Activated naive CD4-positive, alpha-beta T cell treated with anti-CD3 and anti-CD28 coated beads, Interleukin-2, amount 50 U/mL, for 72 hours (primary cell): ENCODE results near the gene EIF2B2. TPM values are rescaled to one million over a fixed set of nuclear protein-coding genes. Genes with fewer than 3 reads are reported as not detected.

Source experiments
- ATAC-seq, 2 donors: fragments of 150-1000 bp; cut with Tn5 transposase; 2 replicates each; pipeline ENCODE4 v1.10.0; 2021; ENCODE audit warnings: mild to moderate bottlenecking in 2 of 2, moderate library complexity in 2 of 2
- DNase-seq, 2 donors: peaks; one replicate each; pipeline ENCODE4 v3.0.0; 2021 to 2022; ENCODE audit warnings: low spot score in 2 of 2
- H3K27ac Mint-ChIP-seq, 2 donors: one replicate each; pipeline ENCODE4 v1.8.0; 2022; ENCODE audit warnings: mild to moderate bottlenecking in 2 of 2, mixed read lengths in 2 of 2
- H3K36me3 Mint-ChIP-seq, 2 donors: one replicate each; pipeline ENCODE4 v1.8.0; 2022; ENCODE audit warnings: mixed read lengths in 2 of 2
- H3K9me3 Mint-ChIP-seq, 2 donors: one replicate each; pipeline ENCODE4 v1.8.0; 2022; ENCODE audit warnings: mixed read lengths in 2 of 2
- total RNA-seq, 2 donors: library from RNA; stranded (reverse); gene quantifications; one replicate each; pipeline ENCODE4 v1.2.3, GENCODE V29; 2022

EIF2B2 gene
- total RNA-seq, 2 donors from 2014 or later: 40.1 to 63.7 TPM

DNA sequence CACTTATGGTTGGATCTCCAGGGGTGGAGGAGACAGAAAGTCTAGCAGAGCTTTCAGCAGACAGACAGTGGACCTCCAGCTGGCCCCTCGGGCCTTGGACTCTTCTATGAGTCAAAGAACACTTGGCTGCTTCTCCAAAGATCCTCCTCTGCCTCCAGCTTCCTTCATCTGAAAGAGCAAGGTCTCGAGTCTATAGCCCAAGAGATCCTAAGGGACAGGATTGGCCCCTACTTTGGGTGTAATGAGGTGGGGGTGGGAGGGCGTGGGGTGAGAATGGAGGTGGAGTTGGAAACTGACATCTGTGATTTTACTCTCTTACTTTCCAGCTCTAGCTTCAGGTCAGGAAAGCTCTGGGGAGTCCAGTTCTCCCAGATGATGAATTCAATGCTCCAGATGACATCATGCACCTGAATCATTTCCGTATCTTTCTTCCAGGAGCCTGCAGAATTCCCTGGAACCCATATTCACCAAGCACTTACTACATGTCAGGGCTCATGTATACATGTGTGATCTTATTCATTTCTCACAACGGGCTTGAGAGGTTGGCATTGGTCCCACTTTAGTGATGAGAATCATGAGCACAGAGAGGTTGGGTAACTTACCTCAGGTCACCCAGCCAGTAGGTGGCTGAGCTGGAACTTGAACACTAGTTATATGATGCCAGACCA, 37.1 kb upstream of the EIF2B2 start:
- DNase-seq: no peak
- no peaks in the 10 kb centered on the region for H3K9me3 Mint-ChIP-seq
- no peak for ATAC-seq
- H3K36me3 Mint-ChIP-seq: no peaks in the 10 kb centered on the region
- H3K27ac Mint-ChIP-seq: peak overlapping the region in 1 of 2 donors; percentile 52

DNA sequence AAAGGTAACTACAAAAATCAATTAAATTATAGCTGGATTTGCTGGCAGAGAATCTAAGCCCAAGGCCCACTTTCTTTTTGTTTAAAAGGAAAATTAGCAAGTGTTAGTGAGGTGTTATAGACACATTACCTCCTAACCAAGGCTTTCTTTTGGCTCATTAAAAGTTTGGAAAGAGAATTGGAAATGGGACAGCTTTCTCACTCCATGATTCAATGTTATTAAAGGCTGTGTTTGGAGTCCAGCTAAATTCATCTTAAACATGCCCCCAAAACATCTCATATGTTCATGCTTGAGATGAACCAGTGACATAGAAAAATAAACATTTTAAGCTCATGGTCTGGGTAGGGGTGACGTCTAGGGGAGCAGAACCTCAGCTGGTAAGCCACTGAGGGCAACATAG, 33.9 kb upstream of the EIF2B2 start:
- H3K27ac Mint-ChIP-seq: no peak overlapping the region
- H3K9me3 Mint-ChIP-seq: no peaks in the 10 kb centered on the region
- no peaks in the 10 kb centered on the region for H3K36me3 Mint-ChIP-seq
- no peak for ATAC-seq
- no peak for DNase-seq

DNA sequence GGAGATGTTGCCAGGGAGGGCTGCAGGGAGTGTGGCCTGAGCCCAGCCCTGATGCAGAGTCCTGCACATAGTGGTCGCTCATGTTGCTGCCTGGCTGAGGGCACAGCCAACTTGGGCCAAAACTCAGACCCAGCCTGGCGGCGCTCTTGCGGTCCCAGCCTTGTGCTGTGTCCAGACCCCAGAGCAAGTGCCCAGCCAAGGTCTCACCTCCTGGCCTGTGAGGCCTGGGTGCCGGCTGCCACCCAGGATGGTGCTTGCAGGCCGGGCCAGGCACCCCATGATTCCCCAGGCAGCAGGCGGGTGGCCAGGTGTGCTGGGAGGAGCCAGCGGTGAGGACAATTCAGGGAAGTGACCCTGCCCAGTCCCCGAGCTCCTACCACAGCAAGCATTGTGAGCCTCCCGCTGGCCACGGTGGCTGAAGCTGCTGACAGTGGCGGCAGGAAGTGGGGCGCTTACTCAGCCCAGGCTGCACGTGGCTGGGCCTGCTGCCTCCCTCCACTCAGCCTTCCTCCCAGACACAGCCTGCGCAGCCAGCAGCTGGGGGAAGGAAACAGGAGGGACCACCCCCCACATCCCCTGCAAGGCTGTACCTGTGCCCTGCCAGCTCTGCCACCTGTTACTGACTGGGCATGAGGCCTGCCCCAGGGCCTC, 29.6 kb upstream of the EIF2B2 start:
- Mint-ChIP-seq H3K36me3 (no peaks in the 10 kb centered on the region), H3K9me3 (no peaks in the 10 kb centered on the region), H3K27ac (no peak overlapping the region)
- DNase-seq (peak in 1 of 2 donors; percentile 33), ATAC-seq (peak; percentile 50 to 91)

DNA sequence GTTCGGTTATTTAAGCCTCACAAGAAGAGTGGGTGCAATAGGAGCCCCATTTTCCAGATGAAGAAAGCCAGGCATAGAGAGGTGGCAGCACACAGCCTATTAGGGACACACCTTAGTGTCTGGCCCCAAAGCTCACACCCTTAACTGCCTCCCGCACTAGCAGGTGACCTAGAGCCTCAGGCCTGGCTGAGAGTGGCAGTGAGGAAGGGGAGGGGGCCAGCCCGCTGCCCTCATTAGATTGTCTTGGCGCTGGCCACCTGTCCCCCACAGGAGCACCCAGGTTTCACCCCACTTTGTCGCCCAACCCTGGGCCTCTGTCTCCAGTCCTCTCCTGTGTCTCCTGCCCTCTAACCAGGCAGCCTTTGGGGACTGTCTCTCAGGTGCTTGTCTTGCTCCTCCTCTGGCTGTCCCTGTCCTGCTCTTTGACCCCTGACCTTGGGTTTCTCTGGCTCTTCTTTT, 28.8 kb upstream of the EIF2B2 start:
- DNase-seq (no peak), ATAC-seq (no peak)
- H3K36me3 Mint-ChIP-seq: no peaks in the 10 kb centered on the region
- H3K9me3 Mint-ChIP-seq: no peaks in the 10 kb centered on the region
- peak overlapping the region; percentile 5 to 70 for H3K27ac Mint-ChIP-seq

DNA sequence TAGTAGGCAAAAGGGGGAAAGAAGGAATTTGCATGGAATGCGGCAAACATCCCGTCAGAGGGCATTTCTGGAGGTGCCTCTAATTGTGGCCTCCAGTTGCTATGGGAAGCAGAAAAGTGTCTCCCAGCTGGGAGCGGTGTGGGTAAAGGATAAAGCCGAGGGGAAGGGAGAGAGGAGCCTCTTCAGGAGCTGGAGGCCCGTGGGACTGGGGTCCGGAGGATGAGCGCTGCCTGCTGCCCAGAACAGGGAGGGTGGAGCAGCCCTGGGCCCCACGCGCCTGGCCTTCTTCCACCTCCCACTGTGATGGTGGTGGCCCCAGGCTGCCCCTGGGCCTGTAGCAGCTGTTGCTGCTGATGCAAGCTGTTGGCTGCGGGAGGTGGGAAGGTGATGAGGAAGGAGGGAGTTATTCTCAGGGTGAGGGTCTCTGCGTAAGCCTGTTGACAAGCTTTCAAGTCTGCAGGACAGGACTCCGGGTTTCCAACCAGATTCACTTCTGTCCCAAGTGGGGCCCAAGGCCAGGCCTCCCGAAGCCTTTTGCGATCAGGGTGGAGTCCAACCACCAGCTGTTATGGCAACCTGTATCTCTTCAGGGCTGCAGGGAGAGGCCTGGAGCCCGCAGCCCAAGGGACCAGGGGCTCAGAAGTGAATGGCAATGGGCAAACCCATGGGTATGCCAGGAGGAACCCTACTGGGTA, 28.2 kb upstream of the EIF2B2 start:
- Mint-ChIP-seq H3K36me3 (no peaks in the 10 kb centered on the region), H3K9me3 (no peaks in the 10 kb centered on the region), H3K27ac (peak overlapping the region; percentile 5 to 70)
- ATAC-seq (no peak), DNase-seq (no peak)

DNA sequence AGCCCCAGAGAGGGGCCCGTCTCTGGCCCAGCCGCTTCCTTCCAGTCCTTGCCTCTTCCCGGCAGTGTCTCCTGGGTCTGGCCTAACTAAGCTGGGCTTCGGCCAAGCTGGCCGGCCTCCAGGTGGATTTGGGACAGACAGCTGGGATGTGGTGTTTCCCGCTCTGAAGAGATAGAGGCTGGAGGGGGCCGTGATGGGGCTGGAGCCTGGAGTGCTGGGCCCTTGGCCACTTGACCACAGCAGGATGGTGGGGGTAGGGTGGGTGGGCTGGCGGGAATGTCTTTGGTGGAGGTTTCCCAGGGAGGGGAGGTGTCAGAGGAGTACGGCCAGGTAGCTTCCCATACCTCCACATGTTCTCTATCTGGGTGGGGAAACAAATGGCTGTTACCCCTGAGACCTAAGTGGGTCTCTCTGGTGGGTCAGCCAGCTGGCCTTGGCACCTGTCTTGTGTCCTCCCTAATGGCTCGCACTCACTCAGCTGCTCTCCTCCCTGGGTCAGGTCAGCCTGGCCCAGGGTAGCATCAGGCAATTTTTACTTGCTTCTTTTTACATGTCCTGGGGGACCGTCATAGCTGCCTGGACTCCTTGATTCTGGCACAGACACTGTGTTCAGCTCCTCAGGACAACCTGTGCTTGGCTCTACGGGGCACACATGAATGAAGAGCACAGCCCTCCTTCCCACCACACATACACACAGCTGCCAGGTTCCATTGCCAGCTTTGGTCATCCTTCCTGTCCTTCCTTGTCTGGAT, 27.5 kb upstream of the EIF2B2 start:
- peak overlapping the region in 1 of 2 donors; percentile 21 for H3K27ac Mint-ChIP-seq

DNA sequence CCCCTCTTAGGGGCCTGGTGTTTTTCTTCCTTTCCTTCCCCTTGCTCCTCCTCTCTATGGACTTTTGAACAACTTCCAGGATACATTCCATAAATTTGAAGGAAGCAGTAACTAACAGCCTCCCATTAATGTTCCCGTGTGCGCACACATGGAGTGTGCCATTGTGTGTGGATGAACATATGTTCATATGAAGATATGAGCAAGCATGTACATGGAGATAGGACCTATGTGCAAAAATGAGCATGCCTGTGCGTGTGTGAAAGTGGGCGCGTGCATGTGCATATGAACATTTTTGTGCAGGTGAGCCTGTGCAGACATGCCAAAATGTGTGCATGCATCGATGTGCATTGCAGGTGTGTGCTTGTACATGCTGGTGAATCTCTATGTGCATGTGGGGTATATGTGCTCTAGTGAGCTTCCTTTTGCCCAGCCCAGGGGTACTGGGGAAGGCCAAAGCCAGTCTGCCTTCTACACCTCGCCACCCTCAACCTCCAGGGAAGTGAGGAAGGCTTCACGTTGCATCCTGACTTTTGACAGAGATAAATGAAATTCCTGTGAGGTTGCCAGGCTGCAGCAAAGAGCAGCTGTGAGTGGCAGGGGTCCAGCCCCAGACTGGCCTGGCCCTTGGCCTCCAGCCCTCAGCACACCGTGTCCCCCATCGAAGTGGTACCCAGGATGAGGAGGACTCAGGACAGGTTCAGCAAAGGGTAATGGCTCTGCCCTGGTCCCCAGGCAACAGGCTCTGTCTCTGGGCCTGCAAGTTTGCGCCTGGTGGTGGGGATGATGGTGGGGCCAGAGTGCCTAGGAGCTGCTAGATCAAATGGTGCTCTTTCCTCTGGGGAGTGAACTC, 26.2 kb upstream of the EIF2B2 start:
- no peak for DNase-seq
- Mint-ChIP-seq H3K9me3 (no peaks in the 10 kb centered on the region), H3K36me3 (no peaks in the 10 kb centered on the region), H3K27ac (no peak overlapping the region)
- ATAC-seq: no peak

More for the DNA sequence above, 27.5 kb upstream of the EIF2B2 start:
- Mint-ChIP-seq H3K36me3 (no peaks in the 10 kb centered on the region), H3K9me3 (no peaks in the 10 kb centered on the region)
- DNase-seq: no peak
- no peak for ATAC-seq

DNA sequence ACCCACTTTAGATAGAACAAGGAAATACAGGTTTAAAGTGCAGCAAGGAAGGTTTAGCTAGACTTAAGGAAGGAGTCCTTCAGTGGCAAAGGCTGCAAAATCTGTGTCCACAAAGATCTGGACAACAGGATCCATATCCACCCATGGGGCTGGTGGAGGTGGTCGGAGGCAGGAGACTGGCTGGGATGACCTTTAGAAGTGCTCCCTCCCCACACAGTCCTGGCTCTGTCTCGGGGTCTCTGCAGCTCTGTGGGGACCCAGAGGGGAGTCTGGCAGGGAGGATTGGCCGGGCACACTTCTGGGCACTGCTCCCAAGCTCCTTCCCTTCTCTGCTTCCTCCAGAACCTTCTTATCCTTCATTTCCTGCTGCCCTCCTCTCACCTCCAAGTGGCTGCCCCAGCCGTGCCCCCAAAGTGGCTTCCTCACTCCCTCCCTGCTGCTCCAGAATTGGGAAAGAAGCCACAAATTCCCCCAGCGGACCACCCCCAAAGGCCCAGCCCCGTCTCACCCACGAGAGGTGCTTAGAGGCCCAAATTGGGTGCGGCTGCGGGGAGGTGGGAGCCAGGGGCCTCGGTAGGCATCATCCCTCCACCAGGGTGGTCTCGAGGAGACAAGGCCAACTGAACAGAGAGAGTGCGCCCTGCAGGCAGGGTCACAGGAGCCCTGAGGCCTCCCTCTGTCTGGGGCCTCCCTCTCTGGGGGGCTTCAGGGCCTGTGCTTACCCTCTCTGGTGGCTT, 25.4 kb upstream of the EIF2B2 start:
- no peak overlapping the region for H3K27ac Mint-ChIP-seq
- DNase-seq (no peak), ATAC-seq (no peak)
- no peaks in the 10 kb centered on the region for H3K36me3 Mint-ChIP-seq
- H3K9me3 Mint-ChIP-seq: no peaks in the 10 kb centered on the region

DNA sequence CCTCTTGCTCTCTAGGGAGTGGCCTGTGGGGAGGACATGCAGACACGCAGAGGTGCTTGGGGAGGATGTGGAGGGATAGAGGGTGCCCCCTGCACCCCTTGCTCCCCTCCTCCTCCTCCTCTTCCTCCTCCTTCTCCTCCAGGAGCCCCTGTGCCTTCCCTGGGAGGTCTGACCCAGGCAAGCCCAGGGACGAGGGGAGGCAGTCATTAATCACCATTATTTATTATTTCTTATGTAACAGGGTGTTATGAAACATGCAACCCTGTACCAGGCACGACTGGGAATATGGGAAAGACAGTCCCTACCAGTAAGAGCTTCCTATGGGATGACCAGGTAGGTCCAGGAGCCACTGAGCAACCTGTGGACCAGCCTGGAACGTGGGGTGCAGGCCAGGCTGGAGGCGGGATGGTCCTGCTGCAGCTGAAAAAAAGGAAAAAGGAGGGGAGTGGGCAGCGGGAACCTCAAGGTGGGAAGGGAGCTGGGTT, 24.8 kb upstream of the EIF2B2 start:
- DNase-seq (no peak), ATAC-seq (no peak)
- no peak overlapping the region for H3K27ac Mint-ChIP-seq
- H3K9me3 Mint-ChIP-seq: no peaks in the 10 kb centered on the region
- no peaks in the 10 kb centered on the region for H3K36me3 Mint-ChIP-seq

DNA sequence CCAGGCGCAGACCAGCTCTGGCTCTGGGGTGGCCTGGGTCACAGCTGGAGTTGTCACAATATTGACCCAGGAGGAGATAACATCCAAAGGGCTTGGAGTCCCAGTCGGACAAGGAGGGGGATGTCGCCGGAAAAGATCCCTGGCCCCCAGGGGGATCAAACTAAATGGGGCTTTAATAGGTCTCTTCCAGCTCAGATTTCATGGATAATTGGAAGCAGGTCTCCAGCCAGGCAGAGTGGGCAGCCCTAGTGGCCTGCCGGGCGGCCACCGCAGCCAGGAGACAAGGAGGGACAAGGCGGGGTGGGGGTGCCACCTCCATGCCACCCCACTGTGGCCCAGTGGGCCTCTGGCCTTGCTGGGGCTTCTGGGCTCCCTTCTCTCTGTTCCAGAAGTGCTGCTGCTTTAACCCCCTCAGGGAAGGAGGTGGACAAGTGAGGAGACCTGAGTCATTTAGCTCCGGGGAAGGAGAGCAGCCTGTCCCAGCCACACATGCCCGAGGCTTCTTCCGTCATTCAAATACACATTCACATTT, 24.2 kb upstream of the EIF2B2 start:
- DNase-seq (no peak), ATAC-seq (no peak)
- Mint-ChIP-seq H3K36me3 (no peaks in the 10 kb centered on the region), H3K27ac (no peak overlapping the region), H3K9me3 (no peaks in the 10 kb centered on the region)

DNA sequence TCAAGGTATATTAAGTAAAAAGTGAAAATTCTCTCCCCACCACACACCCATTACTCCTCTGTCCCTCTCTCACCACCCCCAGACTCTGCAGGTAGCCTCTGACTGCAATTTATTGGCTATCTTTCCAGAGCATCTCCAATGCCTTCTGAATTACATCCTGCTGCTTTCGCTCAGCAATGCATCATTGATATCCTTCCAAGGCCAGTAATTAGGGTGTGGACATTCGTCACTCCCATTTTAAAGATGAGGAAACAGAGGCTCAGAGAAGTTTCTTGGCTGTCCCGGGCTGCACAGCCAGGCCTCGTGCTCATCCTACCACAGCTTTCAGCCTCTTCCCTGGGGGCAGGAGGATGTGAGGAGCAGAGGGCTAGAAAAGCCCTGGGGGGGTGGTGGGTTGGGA, 23.7 kb upstream of the EIF2B2 start:
- ATAC-seq (no peak), DNase-seq (no peak)
- H3K27ac Mint-ChIP-seq: no peak overlapping the region
- H3K36me3 Mint-ChIP-seq: no peaks in the 10 kb centered on the region
- no peaks in the 10 kb centered on the region for H3K9me3 Mint-ChIP-seq

DNA sequence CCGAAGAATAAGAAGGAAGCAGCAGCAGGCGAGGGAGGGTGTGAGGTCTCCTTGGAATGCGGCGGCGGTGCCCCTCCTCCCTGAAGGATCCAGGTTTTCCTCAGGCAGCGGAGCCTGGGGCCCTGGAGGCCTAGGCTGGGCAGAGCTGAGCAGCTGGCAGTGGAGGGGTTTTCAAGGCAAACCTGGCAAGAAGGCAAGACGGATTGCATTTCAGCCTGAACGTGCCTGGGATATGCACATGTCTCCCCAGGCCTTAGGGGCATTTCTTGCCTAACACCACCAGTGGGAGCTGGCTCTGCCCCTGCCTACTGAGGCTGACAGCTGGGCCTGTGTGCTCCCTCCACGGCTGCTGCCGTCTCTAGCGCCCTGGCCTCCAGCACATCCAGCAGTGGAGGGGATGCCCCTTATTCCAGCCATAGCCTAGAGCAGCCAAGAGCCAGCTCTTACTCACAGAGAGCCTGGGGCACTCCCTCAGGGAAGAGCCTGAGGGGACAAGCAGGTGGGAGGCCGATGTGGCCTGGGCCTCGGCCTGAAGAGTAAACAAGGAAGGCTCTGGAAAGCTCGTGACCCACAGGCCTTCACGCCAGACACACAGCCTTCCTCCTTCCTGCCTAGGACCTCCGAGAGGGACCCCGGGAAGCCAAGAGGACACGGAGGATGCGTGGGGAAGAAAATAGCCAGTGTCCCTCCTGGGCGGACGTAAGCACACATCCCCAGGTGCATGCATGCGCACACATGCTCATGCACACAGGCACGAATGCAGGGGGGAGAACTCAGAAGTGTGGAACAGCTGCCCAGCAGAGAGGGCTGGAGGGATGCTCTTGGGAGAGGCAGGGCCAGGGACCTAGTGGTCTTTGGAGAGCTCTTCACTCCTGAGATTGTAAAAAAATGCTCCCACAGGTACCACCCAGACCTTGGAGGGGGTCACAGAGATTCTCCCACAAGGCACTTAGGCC, 23.0 kb upstream of the EIF2B2 start:
- ATAC-seq (no peak), DNase-seq (no peak)
- H3K27ac Mint-ChIP-seq: peak overlapping the region in 1 of 2 donors; percentile 33
- H3K36me3 Mint-ChIP-seq: no peaks in the 10 kb centered on the region
- H3K9me3 Mint-ChIP-seq: no peaks in the 10 kb centered on the region

DNA sequence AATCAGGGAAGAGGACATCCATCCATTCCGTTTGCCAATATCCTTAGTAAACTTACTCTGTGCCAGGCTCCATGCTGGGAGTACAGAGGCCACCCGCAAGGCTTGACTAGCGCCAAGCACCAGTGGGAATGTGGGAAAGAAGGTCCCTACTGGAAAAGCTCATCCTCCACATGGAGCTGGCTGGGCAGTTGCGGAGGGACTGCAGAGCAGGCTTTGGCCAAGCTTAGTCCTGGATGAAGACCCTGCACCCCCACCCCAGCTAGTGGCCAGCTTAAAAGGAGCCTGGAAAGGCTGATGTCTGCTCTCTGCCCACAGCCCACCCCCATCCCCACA, 22.4 kb upstream of the EIF2B2 start:
- H3K36me3 Mint-ChIP-seq: no peaks in the 10 kb centered on the region
- H3K9me3 Mint-ChIP-seq: no peaks in the 10 kb centered on the region
- H3K27ac Mint-ChIP-seq: peak overlapping the region in 1 of 2 donors; percentile 9
- DNase-seq (no peak), ATAC-seq (no peak)

DNA sequence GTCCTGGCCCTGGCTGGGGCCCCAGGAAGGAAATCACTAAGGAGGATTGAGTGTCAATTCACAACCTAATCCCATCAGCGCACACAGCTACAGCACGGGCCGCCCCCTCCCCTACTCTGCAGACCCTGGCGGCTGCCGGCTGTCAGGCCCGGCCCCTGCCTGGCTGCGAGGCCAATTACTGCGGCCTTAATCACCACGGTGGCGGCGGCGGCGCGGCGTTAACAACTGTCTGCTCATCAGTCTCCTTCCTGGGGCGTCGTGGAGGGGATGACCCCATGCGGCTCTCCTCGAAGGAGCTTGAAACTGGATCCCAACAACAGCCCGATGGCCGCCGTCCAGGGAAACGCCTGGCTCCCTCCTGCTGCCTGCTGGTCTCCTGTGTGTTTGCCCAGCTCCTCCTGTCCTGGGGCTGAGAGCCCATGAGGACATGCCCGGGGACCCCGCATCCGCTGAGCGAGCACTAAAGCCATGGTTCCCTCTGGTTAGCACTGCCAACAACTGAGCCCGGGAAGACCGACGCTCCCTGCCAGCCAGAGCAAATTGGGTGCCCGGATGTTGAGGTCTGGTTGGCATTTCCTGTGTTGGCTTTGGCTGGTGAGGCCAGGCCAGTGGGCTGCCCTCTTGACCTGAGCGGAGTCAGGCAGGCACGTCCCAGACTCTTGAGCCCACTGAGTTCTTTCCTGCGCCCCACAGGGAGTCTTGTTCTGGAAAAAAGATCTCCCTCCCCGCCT, 21.8 kb upstream of the EIF2B2 start:
- DNase-seq (no peak), ATAC-seq (no peak)
- H3K27ac Mint-ChIP-seq: peak overlapping the region; percentile 9 to 44
- no peaks in the 10 kb centered on the region for H3K9me3 Mint-ChIP-seq
- H3K36me3 Mint-ChIP-seq: no peaks in the 10 kb centered on the region
